ENCODE data around the gene MZB1. TPM values are rescaled to one million over a fixed set of nuclear protein-coding genes. Genes with fewer than 3 reads are reported as not detected.
A peak's percentile ranks its signal among the peaks of the same experiment; 100 is the strongest.

Gene MZB1
- total RNA-seq, 1 experiment from 2014 or later: 0.52 TPM

- H3F3A ChIP-seq (ENCODE audit: insufficient read depth, low read depth): peaks cover 9% of the 10 kb centered on the region; the same call in 1 of the 2 replicates
- peaks cover 16% of the 10 kb centered on the region for H3K4me1 ChIP-seq (replicated peaks; ENCODE audit: insufficient read depth)
- intact Hi-C loops (cut with micrococcal nuclease; ENCODE audit: unreplicated experiment): no loop called here
- no peaks in the 10 kb centered on the region for H3K9me3 ChIP-seq (ENCODE audit: insufficient read depth, low read depth)
- no peaks in the 10 kb centered on the region for H3K79me2 ChIP-seq (ENCODE audit: low read depth)
- no peaks in the 10 kb centered on the region for H3K27me3 ChIP-seq (ENCODE audit: insufficient read depth, low read depth)
- no peak overlapping the region for H3K4me2 ChIP-seq
- DNase-seq: no peak
- H3K4me3 ChIP-seq: no peak overlapping the region
- no peak overlapping the region for H2AFZ ChIP-seq
- ChIA-PET CTCF (no interaction called here), POLR2A (ENCODE audit: unreplicated experiment) (no interaction called here)
- H3K27ac ChIP-seq: no peak overlapping the region
- H3K36me3 ChIP-seq (ENCODE audit: low read depth): no peaks in the 10 kb centered on the region
- H4K20me1 ChIP-seq (ENCODE audit: insufficient read depth): no peaks in the 10 kb centered on the region
- H3K9me2 ChIP-seq (ENCODE audit: insufficient read depth): no peaks in the 10 kb centered on the region
- TF ChIP-seq CTCF (conservative IDR thresholded peaks at IDR 0.05): no peak
- no peak for TF ChIP-seq EZH2 (IDR thresholded peaks at IDR 0.05; ENCODE audit: low read depth)
- BruUV-seq (replicated peaks): no TSS peak
Measured at GRCh38 chr5:139397921-139398320, 8.2 kb upstream of the MZB1 start.

- H3K9me3 ChIP-seq (ENCODE audit: insufficient read depth, low read depth): no peaks in the 10 kb centered on the region
- peaks cover 16% of the 10 kb centered on the region for H3K4me1 ChIP-seq (replicated peaks; ENCODE audit: insufficient read depth)
- ChIA-PET POLR2A (ENCODE audit: unreplicated experiment) (no interaction called here), CTCF (no interaction called here)
- no peak overlapping the region for H3K4me2 ChIP-seq
- no peak overlapping the region for H2AFZ ChIP-seq
- no peak overlapping the region for H3K4me3 ChIP-seq
- no peaks in the 10 kb centered on the region for H3K27me3 ChIP-seq (ENCODE audit: insufficient read depth, low read depth)
- H3K27ac ChIP-seq: no peak overlapping the region
- intact Hi-C loops (cut with micrococcal nuclease; ENCODE audit: unreplicated experiment): no loop called here
- no peaks in the 10 kb centered on the region for H3K9me2 ChIP-seq (ENCODE audit: insufficient read depth)
- peaks cover 12% of the 10 kb centered on the region; the same call in 1 of the 2 replicates for H3F3A ChIP-seq (ENCODE audit: insufficient read depth, low read depth)
- no peaks in the 10 kb centered on the region for H4K20me1 ChIP-seq (ENCODE audit: insufficient read depth)
- TF ChIP-seq EZH2 (IDR thresholded peaks at IDR 0.05; ENCODE audit: low read depth) (no peak), CTCF (conservative IDR thresholded peaks at IDR 0.05) (no peak)
- BruUV-seq (replicated peaks): no TSS peak
- H3K79me2 ChIP-seq (ENCODE audit: low read depth): no peaks in the 10 kb centered on the region
- H3K36me3 ChIP-seq (ENCODE audit: low read depth): no peaks in the 10 kb centered on the region
- no peak for DNase-seq
Measured at GRCh38 chr5:139396691-139397090, 7.0 kb upstream of the MZB1 start.

- Histone ChIP-seq H3K79me2 (ENCODE audit: low read depth) (no peaks in the 10 kb centered on the region), H3K4me1 (replicated peaks; ENCODE audit: insufficient read depth) (peaks cover 23% of the 10 kb centered on the region), H4K20me1 (ENCODE audit: insufficient read depth) (no peaks in the 10 kb centered on the region), H2AFZ (no peak overlapping the region), H3K9me3 (ENCODE audit: insufficient read depth, low read depth) (no peaks in the 10 kb centered on the region), H3F3A (ENCODE audit: insufficient read depth, low read depth) (peaks cover 17% of the 10 kb centered on the region; the same call in 1 of the 2 replicates), H3K4me2 (peak overlapping the region; percentile 19; the same call in 1 of the 2 replicates), H3K4me3 (no peak overlapping the region), H3K27ac (no peak overlapping the region), H3K36me3 (ENCODE audit: low read depth) (no peaks in the 10 kb centered on the region), H3K9me2 (ENCODE audit: insufficient read depth) (no peaks in the 10 kb centered on the region), H3K27me3 (ENCODE audit: insufficient read depth, low read depth) (no peaks in the 10 kb centered on the region)
- no TSS peak for BruUV-seq (replicated peaks)
- CTCF ChIA-PET: interaction anchor here (0.5 to 0.6 kb wide), 2 partner anchors 103 to 958 kb away, joined by 3 read pairs; no protein-coding TSS in a partner anchor
- POLR2A ChIA-PET (ENCODE audit: unreplicated experiment): interaction anchor here (0.7 kb wide), 1 partner anchor 43 kb away, joined by 4 read pairs; the partner anchor contains the start of gene DNAJC18
- intact Hi-C loops (cut with micrococcal nuclease; ENCODE audit: unreplicated experiment): no loop called here
- DNase-seq: no peak
- no peak for TF ChIP-seq EZH2 (IDR thresholded peaks at IDR 0.05; ENCODE audit: low read depth)
- TF ChIP-seq CTCF (conservative IDR thresholded peaks at IDR 0.05): no peak; the same call in 1 of the 2 replicates
Measured at GRCh38 chr5:139395844-139396640, 6.3 kb upstream of the MZB1 start.
